GM21786 (cell line): Measurements from ENCODE around the gene POT1.

Source experiments
- ATAC-seq: cut with Tn5 transposase; IDR thresholded peaks from one replicate; pipeline ENCODE4 v1.9.1; 2021; ENCODE audit not compliant: unreplicated experiment

The POT1 gene

GRCh38 chr7:124912972-124913371 lies 16.7 kb downstream of the POT1 start:
- no peak for ATAC-seq

DNA sequence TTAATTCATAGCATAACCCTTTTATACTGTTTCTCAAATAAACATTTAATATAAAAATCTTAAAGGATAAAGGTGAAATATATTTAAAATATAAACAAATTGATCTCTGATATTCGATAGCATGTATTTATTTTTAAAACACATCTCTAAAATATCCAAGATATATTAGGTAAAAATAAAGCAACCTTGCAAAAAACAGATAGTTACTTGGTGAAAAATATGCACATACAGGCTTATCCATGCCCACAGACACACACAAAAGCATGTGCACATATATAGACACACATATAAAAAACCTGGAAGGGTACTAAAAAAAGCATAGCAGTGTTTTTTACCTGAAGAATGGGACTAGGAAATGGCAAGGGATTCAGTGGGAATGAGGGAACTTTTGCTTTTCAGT lies 19.8 kb downstream of the POT1 start:
- no peak for ATAC-seq

- no peak for ATAC-seq
These were observed 21.4 kb downstream of the POT1 start for GRCh38 chr7:124908259-124908658.

- ATAC-seq = no peak
These were observed 22.1 kb downstream of the POT1 start for GRCh38 chr7:124907490-124907889.

DNA sequence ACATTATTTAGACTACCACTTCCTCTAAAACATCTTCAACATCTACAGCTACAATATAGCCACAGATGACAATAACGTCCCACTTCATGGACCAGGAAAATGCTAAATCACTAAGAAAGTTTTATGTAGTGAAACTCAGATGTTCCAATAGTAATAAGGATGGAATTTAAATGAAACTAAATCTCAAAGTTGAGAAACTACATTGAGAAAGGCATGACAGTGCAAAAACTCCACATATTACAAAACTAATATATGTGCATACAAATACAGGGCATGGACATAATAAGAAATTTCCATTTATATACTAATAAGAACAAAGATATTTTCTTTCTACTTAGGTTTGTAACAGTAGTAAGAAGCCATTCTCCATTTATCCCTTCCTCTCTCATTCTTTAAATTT lies 31.1 kb downstream of the POT1 start:
- ATAC-seq = no peak

DNA sequence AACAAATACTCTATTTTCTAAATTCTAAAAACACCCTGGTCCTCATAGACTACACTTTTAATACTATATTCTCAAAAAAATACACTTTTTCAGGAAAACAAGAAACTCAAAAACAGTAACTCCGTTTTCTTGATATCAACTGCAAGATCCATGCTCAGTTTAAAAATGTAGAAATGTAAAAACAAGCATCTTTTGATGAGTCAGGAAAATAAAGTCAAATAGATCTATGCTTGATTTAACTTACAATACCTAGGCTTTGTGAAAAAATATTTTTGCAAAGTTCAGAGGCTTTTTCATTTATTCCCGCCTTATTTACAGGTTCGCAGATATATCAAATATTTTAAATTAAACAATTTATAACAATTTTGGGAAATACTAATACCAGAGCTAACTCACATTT lies 33.6 kb downstream of the POT1 start:
- no peak for ATAC-seq

DNA sequence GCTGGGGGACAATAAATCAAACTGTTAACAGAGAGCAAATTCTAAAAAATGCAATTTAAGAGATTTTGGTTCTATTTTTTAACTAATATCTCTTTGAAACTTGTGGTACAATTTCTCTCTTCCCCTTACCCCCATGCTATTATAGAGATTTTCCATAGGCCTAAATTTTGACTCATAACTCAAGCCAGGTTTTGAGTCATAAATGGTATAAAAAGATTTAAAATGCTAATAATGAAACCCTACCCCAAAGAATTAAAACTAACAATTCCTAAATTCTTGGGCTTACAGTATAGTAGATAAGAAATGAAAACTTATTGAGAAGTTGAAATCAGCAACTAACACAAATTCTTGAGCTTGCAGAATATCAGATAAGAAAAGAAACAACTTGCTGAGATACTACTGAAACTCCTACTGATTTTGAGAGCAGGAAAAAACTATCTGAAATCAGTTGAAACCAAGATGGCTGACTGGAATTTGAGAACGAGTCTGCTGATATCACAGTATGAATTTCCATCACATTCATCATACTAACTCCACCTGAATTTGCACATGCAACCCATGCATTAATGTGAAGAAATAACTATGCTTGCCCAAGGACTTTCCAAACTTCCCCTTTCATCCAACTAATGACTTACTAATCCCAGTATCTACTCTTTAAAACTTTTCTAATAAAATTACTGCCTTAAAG lies 36.3 kb downstream of the POT1 start:
- peak; percentile 81 for ATAC-seq

- ATAC-seq = no peak
These were observed 42.4 kb downstream of the POT1 start for GRCh38 chr7:124887247-124887646.

- no peak for ATAC-seq
These were observed 47.6 kb downstream of the POT1 start for GRCh38 chr7:124881981-124882380.

DNA sequence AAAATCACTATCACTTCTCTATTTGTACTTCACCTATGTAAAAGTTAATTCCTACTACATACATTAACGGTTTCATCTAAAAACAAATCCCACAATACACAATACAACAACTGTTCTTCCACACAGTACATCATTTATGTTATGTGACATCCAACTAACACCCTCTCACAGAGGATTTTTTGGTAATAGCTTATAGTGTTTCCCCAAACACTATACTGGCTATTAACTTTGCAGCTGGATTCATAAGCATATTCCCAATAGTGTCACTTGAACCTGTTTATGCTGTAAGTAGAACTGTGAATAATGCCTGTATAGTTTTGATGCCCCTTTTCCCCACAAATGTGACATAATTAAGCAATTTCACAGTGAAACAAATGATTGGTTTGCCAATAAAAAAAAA lies 49.9 kb downstream of the POT1 start:
- ATAC-seq = no peak

DNA sequence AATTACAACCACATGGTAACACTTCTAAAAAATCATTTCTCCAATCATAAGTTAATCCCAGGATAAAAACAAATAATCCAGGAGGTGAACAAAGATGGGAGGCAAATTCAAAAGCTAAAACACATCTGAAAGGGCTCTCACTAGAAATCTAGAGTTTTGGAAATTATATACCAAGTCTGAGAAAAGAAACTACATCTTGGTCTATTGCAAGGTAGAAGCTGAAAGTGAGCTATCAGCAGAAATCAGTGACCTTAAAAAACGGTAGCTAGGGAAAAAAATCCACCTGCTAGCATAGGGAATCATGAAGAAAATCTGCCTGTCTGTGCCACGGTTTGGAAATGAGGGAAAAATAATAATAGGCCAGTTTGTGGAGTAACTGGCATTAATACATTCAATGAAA lies 50.5 kb downstream of the POT1 start:
- ATAC-seq = no peak

DNA sequence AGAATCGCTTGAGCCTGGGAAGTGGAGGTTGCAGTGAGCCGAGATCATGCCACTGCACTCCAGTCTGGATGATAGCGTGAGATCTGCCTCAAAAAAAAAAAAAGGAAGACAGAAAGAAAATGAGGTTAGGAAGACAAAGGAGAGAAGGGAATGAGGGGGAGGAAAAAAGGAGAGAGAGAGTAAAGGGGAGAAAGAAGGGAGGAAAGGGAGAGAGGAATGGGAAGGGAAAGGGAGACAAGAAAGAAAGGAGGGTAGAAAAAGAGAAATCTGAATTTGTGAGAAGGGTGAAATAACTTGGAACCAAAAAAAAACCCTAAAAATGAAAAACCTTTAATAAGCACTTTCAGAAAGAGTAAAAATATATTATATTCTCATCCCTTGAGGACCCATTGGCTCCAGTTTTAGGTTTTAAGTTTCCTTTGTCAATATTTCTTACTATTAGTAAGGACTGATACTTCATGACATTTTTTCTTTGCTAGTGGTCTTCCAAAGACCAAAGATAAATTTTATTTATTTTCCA lies 54.9 kb downstream of the POT1 start:
- ATAC-seq = no peak

- no peak for ATAC-seq
These were observed 71.9 kb downstream of the POT1 start for GRCh38 chr7:124857672-124858235.

GRCh38 chr7:124856299-124856888 lies 73.2 kb downstream of the POT1 start:
- no peak for ATAC-seq

DNA sequence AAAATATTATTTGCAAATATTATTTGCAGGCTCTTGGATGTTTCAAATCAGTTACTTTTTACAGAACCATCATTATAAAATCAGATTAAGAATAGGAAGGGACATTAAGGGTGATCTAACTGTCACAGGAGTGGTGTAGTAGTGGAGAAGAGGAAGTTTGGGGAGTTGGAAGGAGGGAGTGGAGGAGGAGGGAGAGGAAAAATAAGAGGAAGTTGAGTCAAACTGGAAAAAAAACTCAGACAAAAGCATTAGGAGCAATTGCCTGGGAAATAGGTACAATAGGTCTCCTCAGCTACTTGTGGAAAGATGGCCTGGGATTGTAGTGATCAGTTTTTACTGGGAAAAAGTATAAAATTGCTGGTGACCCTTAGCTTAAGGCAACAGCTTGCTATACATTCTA lies 86.3 kb downstream of the POT1 start:
- no peak for ATAC-seq

DNA sequence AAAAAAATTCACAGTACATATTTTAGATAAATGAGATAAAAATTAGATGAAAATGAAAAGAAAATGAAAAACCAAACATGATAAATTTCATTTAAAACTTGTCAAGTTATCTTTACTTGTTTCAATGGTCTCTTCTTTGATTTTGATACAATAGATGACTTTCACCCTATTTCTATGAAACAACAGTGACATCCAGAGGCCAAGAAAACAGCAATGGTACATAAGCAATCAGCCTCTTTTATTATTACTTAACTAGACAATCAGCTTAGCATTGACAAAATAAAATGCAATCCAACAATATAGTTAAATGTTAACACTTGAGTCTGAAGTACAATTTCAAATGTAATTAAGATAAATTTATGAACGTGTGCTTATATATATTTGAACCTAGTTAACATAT lies 89.2 kb downstream of the POT1 start:
- ATAC-seq = no peak

DNA sequence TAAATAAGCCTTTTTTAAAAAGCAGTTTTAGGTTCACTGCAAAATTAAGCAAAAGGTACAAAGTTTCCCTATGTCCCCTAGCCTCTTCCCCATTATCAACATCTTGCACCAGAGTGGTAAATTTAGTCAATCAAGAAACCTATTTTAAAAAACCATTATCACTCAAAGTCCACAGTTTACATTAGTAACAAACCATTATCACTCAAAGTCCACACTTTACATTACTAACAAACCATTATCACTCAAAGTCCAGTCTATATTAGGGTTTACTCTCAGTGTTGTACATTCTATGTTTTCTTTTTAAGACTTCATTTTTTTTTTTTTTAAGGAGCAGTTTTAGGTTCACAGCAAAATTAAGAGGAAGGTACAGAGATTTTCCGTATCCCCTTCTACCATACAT lies 89.9 kb downstream of the POT1 start:
- ATAC-seq = no peak

- ATAC-seq = no peak
These were observed 93.5 kb downstream of the POT1 start for GRCh38 chr7:124836173-124836572.

GRCh38 chr7:124818807-124819206 lies 110.8 kb downstream of the POT1 start:
- no peak for ATAC-seq

DNA sequence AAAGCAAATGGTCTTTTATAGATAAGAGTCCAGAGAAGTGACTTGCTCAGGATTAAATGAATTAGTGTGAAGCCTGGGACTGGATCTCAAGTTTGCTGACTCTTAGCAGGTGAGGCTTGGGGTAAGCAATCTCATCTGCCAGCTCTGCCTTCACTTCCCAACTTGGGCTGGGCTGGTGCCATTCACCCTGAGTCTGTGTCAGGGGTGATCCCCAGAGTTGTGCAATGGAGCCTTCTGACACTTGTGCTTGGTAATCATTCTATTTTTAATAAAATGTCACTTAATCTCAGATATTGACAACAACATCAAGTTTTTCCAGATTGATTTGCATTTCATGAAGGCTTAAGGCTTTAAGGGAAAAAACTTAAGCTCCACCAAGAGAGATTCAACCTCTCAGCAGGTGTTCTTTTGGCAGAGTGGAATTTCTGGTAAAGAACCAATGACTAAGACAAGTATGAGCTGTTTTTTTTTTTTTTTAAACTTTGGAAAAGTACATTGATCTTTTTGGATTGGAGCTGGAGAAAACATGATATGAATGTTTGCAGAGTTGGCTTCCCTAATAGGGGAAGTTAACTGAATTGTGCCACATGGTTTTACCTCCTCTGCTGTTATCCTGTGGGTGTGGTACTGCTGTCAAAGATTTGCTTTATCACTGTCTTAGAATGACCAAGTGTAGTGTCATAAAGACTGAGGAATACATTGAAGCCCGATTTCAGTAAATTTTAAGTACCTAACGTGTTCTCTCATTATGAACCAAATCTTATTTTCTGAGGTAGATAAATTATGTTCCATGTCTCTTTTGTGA lies 115.4 kb downstream of the POT1 start:
- no peak for ATAC-seq

DNA sequence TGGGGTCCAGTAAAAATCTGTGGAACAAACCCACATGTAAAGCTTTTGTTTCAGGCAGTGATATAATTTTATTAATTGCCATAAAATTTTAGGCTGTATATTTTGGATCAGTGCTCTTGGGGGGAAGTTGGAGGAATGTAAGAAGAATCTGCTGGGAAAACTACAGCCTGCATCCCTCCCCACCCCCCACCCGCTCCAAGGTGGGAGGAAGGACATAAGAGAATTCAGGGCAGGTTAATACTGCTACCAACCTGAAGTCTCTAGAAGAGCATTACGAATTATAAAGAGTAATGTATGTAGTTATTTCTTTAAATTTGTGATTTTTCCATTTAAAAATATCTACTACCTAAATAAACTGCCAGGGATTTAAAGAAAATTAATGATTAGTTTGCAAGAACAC lies 116.9 kb downstream of the POT1 start:
- no peak for ATAC-seq

- ATAC-seq = no peak
These were observed 118.3 kb downstream of the POT1 start for GRCh38 chr7:124811341-124811740.
